Measurements from ENCODE around the gene ARRDC1. TPM values are rescaled to one million over a fixed set of nuclear protein-coding genes. Genes with fewer than 3 reads are reported as not detected.

The ARRDC1 gene
- polyA plus RNA-seq, 1 of the 3 experiments (the other 2 are of a cell fraction) = 49.7 TPM

DNA sequence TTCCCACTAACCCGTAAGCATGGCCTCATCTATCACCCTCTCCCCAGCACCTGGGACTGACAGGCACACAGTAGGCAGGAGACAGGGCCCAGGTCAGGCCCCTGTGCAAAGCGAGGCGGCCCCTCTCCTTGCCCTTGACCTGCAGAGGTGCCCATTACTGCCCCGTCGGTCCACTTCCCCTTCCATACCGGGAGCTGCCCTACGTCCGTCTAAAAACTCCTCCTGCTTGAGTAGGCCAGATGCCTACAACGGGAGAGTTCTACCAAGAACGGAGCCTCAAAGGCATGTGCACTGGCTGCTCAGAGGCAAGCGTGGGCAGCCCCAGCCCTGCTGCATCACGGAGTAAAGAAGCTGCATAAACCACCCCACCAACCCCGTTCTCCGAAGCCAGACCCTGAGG, 22.1 kb upstream of the ARRDC1 start:
- H3K9me3 ChIP-seq = no peaks in the 10 kb centered on the region
- H3K36me3 ChIP-seq (replicated peaks in 1 of 2; ENCODE audit: control insufficient read depth in 1 of 2, insufficient read depth in 2 of 2, low read length in 1 of 2) = peaks cover 7 to 69% of the 10 kb centered on the region in 2 experiments
- H2AFZ ChIP-seq (ENCODE audit: low read depth) = no peak overlapping the region
- TF ChIP-seq MEF2A (IDR thresholded peaks at IDR 0.05; ENCODE audit: borderline replicate concordance, low read depth) = no peak
- no peak for TF ChIP-seq MXI1 (IDR thresholded peaks at IDR 0.05; ENCODE audit: low read depth, low read length)
- no peak for TF ChIP-seq RAD21 (IDR thresholded peaks at IDR 0.05; ENCODE audit: low read length)
- no peak for TF ChIP-seq FOXJ3 (CRISPR knock-in tag; IDR thresholded peaks at IDR 0.05)
- no peak for TF ChIP-seq YY1 (IDR thresholded peaks at IDR 0.05; ENCODE audit: low read depth)
- TF ChIP-seq, protein P1, sequence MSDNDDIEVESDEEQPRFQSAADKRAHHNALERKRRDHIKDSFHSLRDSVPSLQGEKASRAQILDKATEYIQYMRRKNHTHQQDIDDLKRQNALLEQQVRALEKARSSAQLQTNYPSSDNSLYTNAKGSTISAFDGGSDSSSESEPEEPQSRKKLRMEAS (IDR thresholded peaks at IDR 0.05; ENCODE audit: low read depth) = no peak
- TF ChIP-seq, protein P2, sequence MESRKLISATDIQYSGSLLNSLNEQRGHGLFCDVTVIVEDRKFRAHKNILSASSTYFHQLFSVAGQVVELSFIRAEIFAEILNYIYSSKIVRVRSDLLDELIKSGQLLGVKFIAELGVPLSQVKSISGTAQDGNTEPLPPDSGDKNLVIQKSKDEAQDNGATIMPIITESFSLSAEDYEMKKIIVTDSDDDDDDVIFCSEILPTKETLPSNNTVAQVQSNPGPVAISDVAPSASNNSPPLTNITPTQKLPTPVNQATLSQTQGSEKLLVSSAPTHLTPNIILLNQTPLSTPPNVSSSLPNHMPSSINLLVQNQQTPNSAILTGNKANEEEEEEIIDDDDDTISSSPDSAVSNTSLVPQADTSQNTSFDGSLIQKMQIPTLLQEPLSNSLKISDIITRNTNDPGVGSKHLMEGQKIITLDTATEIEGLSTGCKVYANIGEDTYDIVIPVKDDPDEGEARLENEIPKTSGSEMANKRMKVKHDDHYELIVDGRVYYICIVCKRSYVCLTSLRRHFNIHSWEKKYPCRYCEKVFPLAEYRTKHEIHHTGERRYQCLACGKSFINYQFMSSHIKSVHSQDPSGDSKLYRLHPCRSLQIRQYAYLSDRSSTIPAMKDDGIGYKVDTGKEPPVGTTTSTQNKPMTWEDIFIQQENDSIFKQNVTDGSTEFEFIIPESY (IDR thresholded peaks at IDR 0.05; ENCODE audit: borderline replicate concordance, low read depth) = no peak
- TF ChIP-seq, protein P3, sequence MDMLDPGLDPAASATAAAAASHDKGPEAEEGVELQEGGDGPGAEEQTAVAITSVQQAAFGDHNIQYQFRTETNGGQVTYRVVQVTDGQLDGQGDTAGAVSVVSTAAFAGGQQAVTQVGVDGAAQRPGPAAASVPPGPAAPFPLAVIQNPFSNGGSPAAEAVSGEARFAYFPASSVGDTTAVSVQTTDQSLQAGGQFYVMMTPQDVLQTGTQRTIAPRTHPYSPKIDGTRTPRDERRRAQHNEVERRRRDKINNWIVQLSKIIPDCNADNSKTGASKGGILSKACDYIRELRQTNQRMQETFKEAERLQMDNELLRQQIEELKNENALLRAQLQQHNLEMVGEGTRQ (IDR thresholded peaks at IDR 0.05; ENCODE audit: borderline replicate concordance, low read depth, low read length) = no peak
- TF ChIP-seq SMC3 (IDR thresholded peaks at IDR 0.05; ENCODE audit: low read depth, low read length) = no peak
- no peaks in the 10 kb centered on the region for H3K9me2 ChIP-seq
- 93% methylated on average over 11 of the region's 14 CpGs for WGBS (ENCODE audit: low lambda C conversion rate)
- H3F3A ChIP-seq (replicated peaks; ENCODE audit: insufficient read depth) = peaks cover 3% of the 10 kb centered on the region
- no peak overlapping the region for H3K27ac ChIP-seq (ENCODE audit: low read depth in 2 of 2, low read length in 1 of 2)
- DNase-seq = no peak
- H3K9ac ChIP-seq = no peak overlapping the region
- ChIA-PET POLR2A (no interaction called here), CTCF (no interaction called here)
- H3K4me3 ChIP-seq (ENCODE audit: low read depth in 2 of 2, low read length in 1 of 2) = no peak overlapping the region
- H3K79me2 ChIP-seq (ENCODE audit: insufficient read depth) = peaks cover 9% of the 10 kb centered on the region
- H3K27me3 ChIP-seq (ENCODE audit: insufficient read depth) = no peaks in the 10 kb centered on the region
- no peak overlapping the region for H3K4me2 ChIP-seq
- H4K20me1 ChIP-seq (ENCODE audit: insufficient read depth) = peaks cover 8% of the 10 kb centered on the region; the same call in 1 of the 2 replicates
- peaks cover 0 to 4% of the 10 kb centered on the region in 2 experiments; a peak in 1 of 4 replicates for H3K4me1 ChIP-seq (ENCODE audit: control insufficient read depth in 1 of 2, insufficient read depth in 2 of 2, low read depth in 1 of 2, low read length in 1 of 2)

DNA sequence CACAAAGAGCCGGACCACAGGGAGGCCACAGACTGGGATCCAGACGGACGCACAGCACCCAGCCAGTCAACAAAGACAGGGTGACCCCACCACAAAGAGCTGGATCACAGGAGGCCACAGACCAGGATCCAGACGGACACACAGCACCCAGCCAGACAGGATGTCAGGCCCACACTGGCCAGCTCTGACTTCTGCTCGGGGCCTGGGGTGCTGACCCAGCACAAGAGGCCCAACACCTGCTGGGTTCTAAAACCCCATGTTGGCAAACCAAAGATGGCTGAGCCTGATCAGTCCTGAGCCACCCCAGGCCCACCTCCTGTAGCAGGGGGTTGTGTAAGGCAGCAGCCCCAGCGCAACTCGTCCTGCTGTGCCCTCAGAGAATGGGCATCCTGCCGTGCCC, 21.5 kb upstream of the ARRDC1 start:
- no peaks in the 10 kb centered on the region for H3K27me3 ChIP-seq (ENCODE audit: insufficient read depth)
- no peak for TF ChIP-seq POLR2AphosphoS5 (IDR thresholded peaks at IDR 0.05; ENCODE audit: low read depth, low read length)
- TF ChIP-seq, protein P2 (IDR thresholded peaks at IDR 0.05; ENCODE audit: borderline replicate concordance, low read depth) = no peak
- TF ChIP-seq SIN3A (IDR thresholded peaks at IDR 0.05; ENCODE audit: borderline replicate concordance, low read depth, low read length) = no peak
- no peak for TF ChIP-seq TEAD4 (IDR thresholded peaks at IDR 0.05; ENCODE audit: borderline replicate concordance, insufficient read depth)
- H4K20me1 ChIP-seq (ENCODE audit: insufficient read depth) = peaks cover 14% of the 10 kb centered on the region; the same call in 1 of the 2 replicates
- no peak overlapping the region for H2AFZ ChIP-seq (ENCODE audit: low read depth)
- no peak overlapping the region for H3K27ac ChIP-seq (ENCODE audit: low read depth in 2 of 2, low read length in 1 of 2)
- peaks cover 2% of the 10 kb centered on the region for H3F3A ChIP-seq (replicated peaks; ENCODE audit: insufficient read depth)
- POLR2A ChIA-PET = no interaction called here
- H3K36me3 ChIP-seq (replicated peaks in 1 of 2; ENCODE audit: control insufficient read depth in 1 of 2, insufficient read depth in 2 of 2, low read length in 1 of 2) = peaks cover 9 to 71% of the 10 kb centered on the region in 2 experiments
- WGBS (ENCODE audit: low lambda C conversion rate) = 100% methylated on average over 3 of the region's 8 CpGs
- peaks cover 4 to 9% of the 10 kb centered on the region in 2 experiments; a peak in 2 of 4 replicates for H3K4me1 ChIP-seq (ENCODE audit: control insufficient read depth in 1 of 2, insufficient read depth in 2 of 2, low read depth in 1 of 2, low read length in 1 of 2)
- H3K4me3 ChIP-seq (ENCODE audit: low read depth in 2 of 2, low read length in 1 of 2) = no peak overlapping the region
- H3K9me2 ChIP-seq = no peaks in the 10 kb centered on the region
- no peaks in the 10 kb centered on the region for H3K9me3 ChIP-seq
- H3K9ac ChIP-seq = no peak overlapping the region
- no peak for DNase-seq
- H3K4me2 ChIP-seq = no peak overlapping the region
- H3K79me2 ChIP-seq (ENCODE audit: insufficient read depth) = peaks cover 13% of the 10 kb centered on the region; the same call in 1 of the 2 replicates
- CTCF ChIA-PET = no interaction called here
